ENCODE data around the gene UBASH3B.

GRCh38 chr11:122617926-122618325 is 37.6 kb upstream of the UBASH3B start:
- no peak for TF ChIP-seq POLR2A (IDR thresholded peaks at IDR 0.05)
- no peak for TF ChIP-seq CTCF (IDR thresholded peaks at IDR 0.05)
- no peak for TF ChIP-seq EP300 (IDR thresholded peaks at IDR 0.05)
